NCI-H226 (cell line): ENCODE measurements around the gene SESN3.
"Not testable (repeated sequence)": the region's sequence is repeated elsewhere in the genome, so short reads cannot be mapped to it uniquely, and the experiment has no call there.

Source experiments
- DNase-seq: peaks from one replicate; pipeline ENCODE4 v3.0.0-alpha.2; 2015

Gene SESN3

DNA sequence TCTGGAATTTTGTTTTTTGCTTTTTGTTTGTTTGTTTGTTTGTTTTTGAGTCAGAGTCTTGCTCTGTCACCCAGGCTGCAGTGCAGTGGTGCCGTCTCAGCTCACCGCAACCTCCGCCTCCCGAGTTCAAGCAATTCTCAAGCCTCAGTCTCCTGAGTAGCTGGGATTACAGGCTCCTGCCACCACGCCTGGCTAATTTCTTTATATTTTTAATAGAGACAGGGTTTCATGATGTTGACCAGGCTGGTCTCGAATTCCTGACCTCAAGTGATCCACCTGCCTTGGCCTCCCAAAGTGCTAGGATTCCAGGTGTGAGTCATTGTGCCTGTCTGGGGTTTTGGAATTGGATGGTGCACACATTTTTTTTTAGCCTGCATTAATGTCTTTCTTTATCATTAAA, 20.9 kb upstream of the SESN3 start:
- DNase-seq, result not testable (repeated sequence)

DNA sequence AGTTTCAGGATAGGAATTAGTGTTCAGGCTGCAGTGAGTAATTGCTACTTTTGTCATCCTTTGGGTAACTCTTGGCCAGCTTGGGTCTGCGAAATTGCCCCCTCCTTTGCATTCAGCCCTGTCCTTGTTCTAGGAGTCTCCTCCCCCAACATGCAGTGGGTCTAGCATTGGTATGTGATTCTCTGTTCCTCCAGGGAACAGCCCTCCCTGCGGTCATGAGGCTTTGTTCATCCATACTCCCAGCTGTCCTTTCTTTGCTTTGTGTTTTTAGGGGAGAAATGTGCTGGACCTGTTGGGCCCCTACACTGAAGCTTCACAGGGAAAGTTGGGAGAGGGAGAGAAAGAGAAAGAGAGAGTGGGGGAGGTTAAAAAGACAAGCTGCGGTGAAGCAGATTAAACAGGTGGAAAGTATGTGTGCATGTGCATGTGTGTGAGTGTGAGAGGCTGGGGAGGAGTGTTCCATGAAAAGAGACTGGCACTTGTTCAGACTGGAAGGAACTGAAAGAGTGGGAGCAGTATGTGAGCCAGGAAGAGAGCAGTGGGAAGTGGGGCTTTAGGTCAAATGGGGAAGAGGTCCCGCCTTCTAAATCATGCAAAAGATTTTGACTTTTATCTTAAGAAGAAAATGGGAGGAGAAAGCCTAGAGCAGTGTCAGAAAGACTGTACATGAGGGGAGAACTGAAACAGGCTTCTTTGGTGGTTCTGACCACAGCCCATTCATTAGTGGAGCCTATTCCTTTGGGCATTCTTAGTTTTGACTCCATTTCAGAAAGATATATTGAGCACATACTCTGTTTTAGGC, 17.9 kb upstream of the SESN3 start:
- no peak for DNase-seq

DNA sequence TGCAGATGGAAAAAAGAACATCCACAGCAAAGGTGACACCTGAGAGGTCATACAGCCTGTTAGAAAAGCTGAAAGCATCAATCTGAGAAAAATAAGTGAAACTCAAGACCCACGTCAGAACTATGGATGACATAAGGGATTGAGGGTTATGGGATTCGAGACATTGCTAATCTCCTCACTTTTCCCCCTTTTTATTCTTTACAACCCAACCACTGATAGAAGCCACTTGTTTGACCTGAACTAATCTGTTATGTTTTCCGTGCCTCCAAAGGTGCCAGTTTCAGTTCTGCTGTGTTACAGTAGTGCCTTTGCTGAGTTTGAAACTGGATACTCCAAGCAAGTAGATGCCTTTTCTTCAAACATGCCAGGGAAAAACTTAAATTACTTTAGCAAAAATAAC, 16.9 kb upstream of the SESN3 start:
- DNase-seq, result no peak

DNA sequence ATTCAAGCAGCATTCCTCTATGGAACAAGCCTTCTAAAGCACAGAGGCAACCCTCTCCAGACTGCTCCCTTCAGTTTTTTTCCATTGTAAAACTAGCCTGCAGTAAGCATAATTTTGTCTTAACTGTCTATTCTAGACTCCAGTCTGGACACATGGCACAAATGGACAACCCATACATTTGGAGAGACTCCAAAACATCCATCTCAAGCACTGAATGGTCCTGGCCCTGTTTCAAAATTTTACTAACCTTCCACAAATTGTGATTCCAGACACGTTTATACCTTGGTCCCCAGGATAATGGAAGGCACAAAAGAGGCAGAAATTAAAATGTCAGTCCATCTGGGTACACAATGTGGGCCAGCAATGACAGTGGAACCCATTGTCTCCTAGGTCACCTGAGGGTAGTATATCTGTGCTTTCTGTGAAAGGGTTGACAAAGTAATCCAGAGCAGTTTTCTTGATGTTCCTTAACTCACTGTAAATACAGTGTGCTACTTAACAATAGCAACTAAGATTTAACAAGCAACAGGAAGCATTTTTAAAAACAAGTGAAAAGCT, 16.2 kb upstream of the SESN3 start:
- DNase-seq, result no peak

DNA sequence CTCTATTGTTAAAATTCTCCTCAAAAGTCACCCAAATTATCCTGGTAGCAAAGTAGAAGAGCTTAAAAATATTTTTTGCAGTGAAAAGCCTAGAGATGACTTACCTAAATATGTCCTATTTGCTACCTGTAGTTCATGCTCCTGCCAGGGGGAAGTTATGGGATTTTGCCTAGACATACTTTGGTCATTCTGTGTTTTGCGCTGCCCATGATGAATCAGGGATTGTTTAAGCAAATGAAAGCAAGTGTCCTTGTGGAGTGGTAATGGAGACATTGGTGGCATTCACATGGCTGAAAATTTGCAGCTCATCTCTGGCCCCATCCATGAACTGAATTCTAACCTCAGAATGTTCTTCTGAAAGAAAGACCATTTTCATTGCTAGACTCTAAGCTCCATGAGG, 14.6 kb upstream of the SESN3 start:
- no peak for DNase-seq

DNA sequence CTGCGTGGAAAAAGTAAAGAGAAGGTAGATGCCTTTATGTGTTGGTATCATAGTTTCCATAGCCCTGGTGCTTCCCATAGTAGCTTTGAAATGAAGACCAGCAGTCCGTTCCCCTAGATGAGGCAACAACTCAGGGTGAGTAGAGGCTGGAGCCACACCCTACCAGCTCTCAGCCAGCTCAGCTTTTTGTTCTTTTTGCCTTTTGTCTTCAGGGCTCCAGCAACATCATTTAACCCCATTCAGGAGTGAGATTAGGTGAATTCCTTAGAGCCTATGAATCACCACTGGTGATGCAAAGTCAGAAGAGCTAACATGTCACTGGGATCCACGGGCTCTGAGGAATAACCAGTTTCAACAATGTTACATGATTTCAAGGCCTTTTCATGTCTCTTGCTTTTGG, 14.0 kb upstream of the SESN3 start:
- DNase-seq, result peak; percentile 90

DNA sequence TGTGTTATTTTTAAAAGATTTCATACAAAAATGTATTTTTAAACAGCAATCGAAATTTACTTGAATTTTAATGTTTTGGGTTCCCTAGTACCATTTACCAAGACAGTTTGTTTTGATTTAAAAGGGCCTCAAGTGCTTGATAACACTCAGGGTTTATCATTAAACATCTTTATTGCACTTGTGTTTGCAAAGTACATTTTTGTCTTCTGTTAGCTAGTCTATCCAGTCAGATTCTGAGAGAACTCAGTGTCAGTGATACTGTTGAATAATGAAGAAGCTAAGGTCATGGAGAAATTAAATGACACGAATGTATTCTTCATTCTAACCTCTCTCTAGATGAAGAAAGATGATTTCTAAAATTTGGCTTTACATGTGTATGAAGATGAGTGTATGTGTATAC, 12.7 kb upstream of the SESN3 start:
- DNase-seq, result no peak

DNA sequence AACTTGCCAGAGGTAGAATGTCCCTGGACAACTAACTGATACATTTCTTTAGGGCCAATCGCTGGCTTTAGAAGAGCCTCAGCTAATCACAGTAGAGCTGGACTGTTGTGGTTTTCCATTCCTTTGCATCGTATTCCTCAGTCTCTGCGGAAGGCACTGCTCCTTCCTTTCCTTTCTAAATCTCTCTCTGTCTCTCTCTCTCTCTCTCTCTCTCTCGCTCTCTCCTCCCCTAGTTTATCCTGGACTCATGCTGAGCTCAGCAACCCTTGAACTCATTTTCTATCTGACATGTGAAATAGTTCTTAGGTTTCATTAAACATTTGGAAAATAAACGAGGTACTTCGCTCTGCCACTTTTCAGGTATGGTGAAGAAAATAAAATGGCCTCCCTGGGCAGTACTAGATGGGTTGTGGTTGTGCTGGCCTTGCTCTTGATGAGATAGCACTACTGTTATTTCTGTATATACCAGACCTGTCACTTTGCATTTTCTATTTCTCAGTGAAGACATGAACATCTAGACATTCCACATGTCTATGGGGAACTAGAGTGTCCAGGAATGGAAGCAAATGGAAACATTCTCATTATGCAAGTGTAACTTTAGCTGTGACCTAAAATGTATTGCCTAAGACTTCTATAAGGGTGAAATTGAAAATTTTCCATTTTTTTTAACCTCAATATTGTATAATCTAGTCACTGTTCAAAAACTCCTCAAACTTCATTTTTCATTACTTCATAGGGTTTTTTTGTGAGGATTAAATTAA, 12.0 kb upstream of the SESN3 start:
- no peak for DNase-seq

DNA sequence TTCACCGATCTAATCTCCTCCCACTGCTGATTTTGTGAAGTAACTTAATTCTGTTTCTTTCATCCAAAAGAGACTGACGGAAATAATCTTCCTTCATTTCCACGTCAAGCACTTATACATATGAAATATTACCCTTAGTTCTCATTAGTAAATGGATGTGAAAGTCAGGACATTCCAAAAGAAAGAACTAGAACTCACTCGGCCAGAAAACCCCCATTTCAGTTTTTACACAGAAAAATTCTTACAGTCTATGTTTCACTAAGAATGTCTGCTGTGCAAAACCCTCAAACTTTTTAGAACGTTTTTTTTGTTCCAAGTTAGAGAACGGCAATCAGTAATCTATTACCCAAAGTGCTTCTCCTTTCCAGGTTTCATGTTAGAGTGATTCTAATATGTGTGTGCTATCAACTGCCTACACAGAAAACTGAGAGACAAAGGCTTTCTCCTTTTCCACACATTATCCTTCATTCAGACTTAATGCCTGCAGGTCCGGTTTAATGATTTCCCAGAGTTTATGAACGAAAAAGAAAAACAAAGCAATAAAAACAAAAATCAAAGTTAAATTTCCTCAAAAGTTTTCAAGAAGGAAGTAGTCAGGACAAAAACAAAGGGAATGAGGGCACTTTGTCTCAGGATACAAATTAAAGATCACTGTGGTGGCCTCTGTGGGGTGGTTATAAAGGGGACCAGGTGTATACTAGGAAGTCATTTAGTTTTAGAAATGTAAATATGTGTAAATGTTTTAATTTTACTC, 11.3 kb upstream of the SESN3 start:
- DNase-seq, result no peak

DNA sequence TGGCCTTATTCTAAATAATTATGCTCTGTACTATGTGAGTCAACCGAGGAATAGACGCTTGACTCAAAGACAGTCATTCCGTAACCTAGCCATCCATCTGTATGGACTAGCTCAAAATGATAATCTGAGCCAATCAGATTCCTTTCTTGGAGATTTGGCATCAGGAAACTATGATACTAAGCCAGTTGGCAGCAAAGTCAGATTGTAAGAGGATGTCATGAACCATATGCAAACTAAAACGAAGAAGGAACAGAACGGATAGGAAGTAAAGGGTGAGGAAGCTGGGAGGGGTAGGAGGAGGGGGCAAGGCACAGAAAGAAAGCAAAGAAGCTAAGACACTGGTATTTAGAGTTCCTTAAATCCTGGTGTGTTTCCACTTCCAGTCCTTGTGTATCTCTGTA, 10.7 kb upstream of the SESN3 start:
- DNase-seq, result no peak

DNA sequence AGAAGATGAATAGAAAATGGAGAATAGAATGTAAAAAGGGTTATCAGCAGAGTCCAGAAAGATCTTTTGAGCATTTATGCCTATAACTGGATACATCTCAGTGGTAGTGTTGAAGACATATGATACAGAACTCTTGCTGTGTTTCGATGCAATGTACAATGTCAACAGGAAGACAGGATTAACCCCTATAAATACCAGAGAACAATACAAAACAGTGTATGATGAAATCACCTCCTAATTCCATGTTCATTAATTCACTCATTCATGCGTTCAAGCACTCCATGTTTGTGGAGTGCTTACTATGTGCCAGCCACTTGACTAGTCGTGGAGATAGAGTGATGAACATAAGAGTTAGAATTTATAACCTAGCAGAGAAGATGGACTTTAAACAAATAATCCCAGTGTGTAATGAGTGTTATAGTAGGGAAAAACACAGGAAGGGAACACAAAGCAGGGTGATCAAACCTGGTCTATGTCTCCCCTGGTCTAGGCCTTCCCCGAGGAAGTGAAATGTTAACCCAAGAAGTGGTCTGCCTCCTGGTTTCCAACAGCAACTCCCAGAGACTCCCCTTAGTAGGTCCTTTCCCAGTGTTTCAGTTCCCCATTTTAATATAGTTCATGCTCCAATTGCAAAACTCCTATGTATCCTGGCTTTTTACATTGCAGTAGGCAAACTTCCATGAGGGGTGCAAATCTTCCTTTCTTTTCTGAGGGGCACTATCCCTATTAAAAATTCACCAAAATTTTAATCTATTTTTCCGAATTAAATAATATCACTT, 9.1 kb upstream of the SESN3 start:
- no peak for DNase-seq

DNA sequence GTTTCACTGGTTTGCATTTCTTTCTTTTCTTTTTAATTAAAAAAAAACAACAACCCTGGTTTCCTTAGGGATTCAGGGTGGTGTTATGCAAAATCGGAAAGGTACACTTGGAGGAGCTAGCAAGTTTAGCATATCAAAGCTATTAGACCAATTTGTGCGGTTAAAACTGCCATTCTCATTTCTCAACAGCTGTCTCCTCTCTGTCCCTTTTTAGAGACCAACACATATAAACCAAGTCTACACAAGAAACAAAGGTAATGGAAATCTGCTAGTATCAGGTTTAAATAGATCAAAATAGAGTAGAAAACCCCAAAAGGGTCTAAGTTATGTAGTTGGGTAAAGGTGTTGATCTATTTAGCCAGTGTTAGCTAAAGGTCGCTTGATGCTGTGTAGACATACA, 1.7 kb upstream of the SESN3 start:
- no peak for DNase-seq

DNA sequence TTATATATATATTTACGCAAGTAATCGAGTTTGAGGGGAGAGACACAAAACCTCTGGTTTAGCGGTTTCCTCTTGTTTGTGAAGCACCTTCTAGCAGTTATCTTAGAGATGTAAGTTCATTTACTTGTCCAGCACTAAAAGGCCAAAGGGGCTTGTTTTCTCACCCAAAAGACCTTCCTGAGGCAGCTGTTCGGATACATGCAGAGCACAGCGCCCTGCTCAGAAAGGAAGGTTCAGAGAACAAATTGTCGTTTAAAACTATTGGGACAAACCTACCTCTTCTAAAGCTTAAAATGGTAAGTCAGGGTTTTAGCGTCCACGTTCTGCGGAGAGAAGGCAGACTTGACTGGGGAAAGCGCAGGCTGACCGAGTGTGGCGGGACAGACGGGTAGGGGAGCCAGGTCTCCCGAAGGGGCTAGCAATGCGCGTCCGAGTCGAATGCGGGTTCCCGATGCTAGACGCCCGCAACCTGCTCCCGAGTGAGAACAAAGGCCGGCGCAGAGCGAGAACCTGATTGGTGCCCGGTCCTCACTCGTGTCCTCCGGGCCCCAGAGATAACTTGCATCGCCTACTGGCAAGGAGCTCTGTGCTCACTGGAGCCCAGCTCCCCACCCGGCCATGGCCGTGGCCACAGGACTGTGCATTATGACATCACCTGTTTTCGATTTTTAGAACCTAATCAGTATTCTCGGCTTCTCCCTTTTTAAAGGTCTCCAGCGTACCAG, 1.0 kb upstream of the SESN3 start:
- DNase-seq, result no peak

DNA sequence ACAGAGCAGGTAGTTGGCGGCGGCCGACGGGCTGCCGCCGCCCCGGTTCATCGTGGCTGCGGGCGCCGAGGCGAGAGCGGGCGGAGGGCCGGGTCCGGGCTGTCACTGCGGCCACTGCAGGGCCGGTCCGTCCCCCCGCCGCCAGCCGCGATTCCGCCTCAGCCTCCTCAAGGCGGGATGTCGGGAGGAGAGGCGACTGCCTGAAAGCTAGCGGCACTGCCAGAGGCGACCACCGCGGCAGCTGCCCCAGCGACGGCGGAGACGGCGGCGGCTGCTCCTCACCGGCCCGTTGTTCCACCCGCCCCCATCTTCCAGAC, 234 bp downstream of the SESN3 start:
- no peak for DNase-seq

DNA sequence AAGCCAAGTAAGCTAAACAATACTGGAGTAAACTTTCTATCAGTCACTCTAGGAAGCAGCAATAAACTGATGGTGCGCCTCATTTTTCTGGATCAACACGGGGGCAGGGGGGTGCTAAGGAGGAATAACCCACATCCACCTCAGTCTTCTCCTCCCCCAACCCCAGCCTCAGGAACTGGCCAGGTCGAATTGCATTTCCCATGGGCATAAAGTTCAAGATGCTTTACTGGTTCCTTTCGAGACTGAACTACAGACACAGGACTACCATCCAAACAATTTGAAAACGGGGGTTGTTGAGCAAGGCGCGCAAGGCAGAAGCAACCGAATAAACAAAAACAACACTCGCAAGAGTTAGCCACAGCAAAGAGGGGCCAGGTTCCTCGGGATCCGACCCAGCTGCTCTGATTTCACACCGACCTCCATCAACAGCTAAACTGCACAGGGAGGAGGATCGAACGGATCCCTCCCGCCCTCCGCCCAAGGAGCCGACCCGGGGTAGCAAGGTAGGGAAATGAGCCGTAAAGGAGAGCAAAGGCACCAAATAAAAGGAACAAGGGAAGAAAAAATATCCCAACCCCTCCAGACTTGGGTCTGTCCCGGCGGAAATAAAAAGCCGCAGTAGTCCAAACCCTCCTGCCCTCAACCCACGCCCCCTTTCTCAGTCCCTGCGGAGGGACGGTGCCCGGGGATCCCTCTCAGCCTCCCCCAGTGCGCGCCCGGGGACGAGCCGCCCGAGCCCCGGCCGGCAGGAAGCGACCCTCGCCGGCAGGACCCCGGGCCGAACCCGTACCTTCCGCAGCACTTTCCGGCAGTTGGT, 801 bp downstream of the SESN3 start:
- DNase-seq, result no peak

DNA sequence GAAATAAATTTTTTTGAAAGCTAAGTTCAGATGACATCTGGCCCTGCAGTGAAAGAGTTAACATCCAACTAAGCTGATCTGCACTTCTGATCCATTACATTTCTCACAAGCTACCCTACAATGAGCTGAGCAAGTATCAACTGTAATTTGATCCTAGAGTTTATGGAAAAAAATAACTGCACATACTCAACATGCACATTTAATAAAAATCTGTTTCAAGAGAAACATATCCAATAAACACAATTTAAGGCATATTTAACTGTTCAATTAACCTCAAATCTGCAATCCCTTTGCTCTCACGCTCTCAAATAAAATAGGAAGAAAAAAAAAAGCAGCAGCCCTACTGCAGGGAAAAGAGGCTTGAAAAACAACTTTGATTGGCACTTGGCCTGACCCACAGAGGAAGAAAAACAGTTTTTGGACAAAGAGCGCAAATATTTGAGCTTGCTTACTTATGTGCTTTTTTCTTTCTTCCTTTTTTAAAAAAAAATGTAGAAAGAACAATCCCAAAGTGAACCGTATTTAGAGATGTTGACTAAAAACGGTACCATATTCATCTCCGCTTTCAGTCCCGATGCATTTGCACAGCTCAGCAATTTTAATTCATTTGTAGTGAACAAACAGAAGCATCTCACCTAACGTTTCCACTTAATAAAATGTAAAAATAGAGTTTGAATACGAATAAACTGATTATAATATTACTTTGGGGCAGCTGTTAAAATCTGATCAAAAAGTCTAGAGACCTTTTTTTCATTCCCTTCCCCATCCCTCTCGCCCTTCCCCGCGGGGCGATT, 1.6 kb downstream of the SESN3 start:
- DNase-seq, result no peak

DNA sequence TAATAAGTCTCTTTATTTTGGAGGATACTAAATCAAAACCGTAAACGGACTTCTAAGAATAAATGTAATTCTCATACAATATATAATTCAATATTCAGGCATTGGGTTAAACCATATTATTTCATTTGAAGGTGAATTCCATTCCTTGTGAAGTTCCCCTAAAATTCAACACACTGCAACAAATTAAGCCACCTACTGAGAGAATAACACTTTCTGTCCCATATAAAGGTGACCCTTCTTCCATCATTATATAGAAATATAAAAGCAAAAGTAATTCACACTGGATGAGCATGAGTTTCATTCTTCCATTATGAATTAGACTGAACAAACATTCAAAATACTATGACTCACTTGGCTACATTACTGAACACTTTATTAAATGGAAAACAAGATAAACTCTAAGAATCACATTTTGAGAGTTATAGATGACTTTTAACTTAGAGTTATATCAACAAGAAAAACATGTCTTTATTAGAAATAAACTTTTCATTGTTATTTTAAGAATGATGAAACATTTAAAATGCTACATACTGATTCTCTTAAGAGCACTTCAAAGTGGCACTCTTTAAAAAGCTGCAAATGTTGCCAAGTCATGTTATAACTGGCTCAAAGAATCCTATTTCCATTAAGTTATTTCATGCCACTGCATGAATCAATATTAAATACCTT, 2.8 kb downstream of the SESN3 start:
- no peak for DNase-seq

DNA sequence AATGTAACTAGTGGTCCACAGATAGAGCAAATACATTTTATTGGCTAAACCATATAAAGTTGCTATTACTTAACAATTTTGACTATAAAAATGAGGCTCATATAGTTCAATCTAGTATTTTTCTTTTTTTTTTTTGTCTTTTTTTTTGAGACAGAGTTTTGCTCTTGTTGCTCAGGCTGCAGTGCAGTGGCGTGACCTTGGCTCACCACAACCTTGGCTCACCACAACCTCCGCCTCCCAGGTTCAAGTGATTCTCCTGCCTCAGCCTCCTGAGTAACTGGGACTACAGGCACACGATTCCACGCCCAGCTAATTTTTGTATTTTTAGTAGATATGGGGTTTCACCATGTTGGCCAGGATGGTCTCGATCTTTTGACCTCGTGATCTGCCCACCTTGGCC, 3.9 kb downstream of the SESN3 start:
- DNase-seq, result not testable (repeated sequence)

DNA sequence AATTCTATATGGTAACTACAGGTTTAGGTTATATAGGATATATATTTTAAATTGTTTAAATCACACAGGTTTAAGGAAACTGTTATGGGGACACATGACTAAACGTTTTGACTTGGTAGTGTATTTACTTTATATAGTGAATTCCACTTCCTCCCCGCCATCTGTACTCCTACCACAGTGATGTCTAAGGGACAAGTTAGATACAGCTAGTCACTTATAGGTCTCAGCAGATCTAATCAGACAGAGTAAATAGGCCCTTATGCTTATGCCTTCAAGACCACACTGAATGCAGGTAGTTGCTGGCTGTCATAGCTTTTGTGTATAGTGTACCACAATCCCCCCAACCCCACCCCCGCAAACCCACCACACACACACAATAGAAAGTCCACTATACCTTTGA, 8.2 kb downstream of the SESN3 start:
- DNase-seq, result no peak

DNA sequence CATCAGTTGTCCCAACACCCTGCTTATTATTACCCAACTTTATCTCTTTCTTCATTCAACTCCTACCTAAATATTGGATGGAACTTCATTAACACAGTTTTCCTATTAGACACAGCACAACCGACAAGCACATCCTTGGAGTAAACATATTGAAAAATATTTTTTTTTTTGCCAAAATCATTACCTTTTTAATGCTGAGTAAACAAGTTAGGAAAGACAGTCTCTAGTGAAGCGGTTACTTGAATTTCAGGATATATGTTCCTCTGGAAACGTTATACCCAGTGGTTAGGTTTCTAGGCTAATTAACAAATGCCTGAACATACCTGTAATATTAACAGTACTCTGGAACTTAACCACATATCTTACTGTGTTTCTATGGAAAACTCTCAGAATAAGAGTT, 11.4 kb downstream of the SESN3 start:
- DNase-seq, result no peak
